GM18526 (cell line): ENCODE data around the gene RALBP1.

Source experiments
- POLR2A ChIP-seq: IDR thresholded peaks from 3 replicates; pipeline ENCODE4 v1.6.1; 2011; ENCODE audit not compliant: insufficient read length; ENCODE audit errors: extremely low read depth

The RALBP1 gene

GRCh38 chr18:9557250-9557943, 82.1 kb downstream of the RALBP1 start:
- TF ChIP-seq POLR2A: no peak

- TF ChIP-seq POLR2A: no peak
Measured at GRCh38 chr18:9558387-9559064, 83.2 kb downstream of the RALBP1 start.

GRCh38 chr18:9559253-9559652, 83.9 kb downstream of the RALBP1 start:
- TF ChIP-seq POLR2A: no peak

GRCh38 chr18:9561759-9562158, 86.4 kb downstream of the RALBP1 start:
- TF ChIP-seq POLR2A: no peak

GRCh38 chr18:9562584-9562983, 87.3 kb downstream of the RALBP1 start:
- TF ChIP-seq POLR2A: no peak

GRCh38 chr18:9563331-9563730, 88.0 kb downstream of the RALBP1 start:
- TF ChIP-seq POLR2A: no peak

- no peak for TF ChIP-seq POLR2A
Measured at GRCh38 chr18:9565407-9565806, 90.1 kb downstream of the RALBP1 start.

GRCh38 chr18:9568186-9568585, 92.9 kb downstream of the RALBP1 start:
- TF ChIP-seq POLR2A: no peak

GRCh38 chr18:9569178-9569577, 93.9 kb downstream of the RALBP1 start:
- no peak for TF ChIP-seq POLR2A

GRCh38 chr18:9570255-9570654, 94.9 kb downstream of the RALBP1 start:
- no peak for TF ChIP-seq POLR2A

- no peak for TF ChIP-seq POLR2A
Measured at GRCh38 chr18:9571546-9571945, 96.2 kb downstream of the RALBP1 start.

- no peak for TF ChIP-seq POLR2A
Measured at GRCh38 chr18:9574473-9575115, 99.3 kb downstream of the RALBP1 start.

GRCh38 chr18:9575558-9575957, 100.2 kb downstream of the RALBP1 start:
- TF ChIP-seq POLR2A: no peak

- no peak for TF ChIP-seq POLR2A
Measured at GRCh38 chr18:9577361-9577760, 102.0 kb downstream of the RALBP1 start.

GRCh38 chr18:9578306-9578705, 103.0 kb downstream of the RALBP1 start:
- TF ChIP-seq POLR2A: no peak

GRCh38 chr18:9581667-9582066, 106.4 kb downstream of the RALBP1 start:
- TF ChIP-seq POLR2A: no peak
